ENCODE results near the gene OGA. TPM values are rescaled to one million over a fixed set of nuclear protein-coding genes. Genes with fewer than 3 reads are reported as not detected.
"Not testable (repeated sequence)": the region's sequence is repeated elsewhere in the genome, so short reads cannot be mapped to it uniquely, and the experiment has no call there.

Gene OGA
- total and polyA plus RNA-seq, 4 donors, result 38.7 to 171 (median 112) TPM

DNA sequence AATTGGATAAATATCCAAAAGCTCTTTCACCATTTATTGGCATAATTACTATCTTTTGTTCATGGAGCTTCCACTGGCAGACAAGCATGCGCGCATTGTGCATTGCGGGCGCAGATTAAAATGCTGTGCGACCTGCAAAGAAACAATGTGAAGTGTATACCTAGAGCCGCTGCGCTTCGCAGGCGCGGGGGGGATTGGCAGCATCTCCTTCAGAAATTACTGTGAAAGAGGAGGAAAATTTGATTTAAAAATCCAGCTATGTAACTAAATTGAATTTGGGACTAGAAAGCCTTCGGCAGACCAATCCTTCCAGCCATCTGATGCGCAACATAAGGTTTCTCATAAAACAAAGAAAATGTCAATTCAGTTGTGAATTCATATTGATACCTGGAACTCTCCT is 24.7 kb downstream of the OGA start:
- H3K4me3 ChIP-seq (ENCODE audit: low read length in 2 of 2), result no peak overlapping the region
- no peaks in the 10 kb centered on the region for H3K4me1 ChIP-seq (ENCODE audit: control insufficient read depth in 1 of 2, insufficient read depth in 2 of 2, low read length in 2 of 2)
- peaks cover 11 to 12% of the 10 kb centered on the region in 2 donors for H3K36me3 ChIP-seq (ENCODE audit: control insufficient read depth in 1 of 2, insufficient read depth in 2 of 2, low read length in 1 of 2)
- peak in 1 of 2 donors; percentile 61 for DNase-seq
- H3K9me3 ChIP-seq (ENCODE audit: control insufficient read depth, low read length), result no peaks in the 10 kb centered on the region
- H3K27ac ChIP-seq (ENCODE audit: low read depth in 1 of 2, low read length in 2 of 2), result no peak overlapping the region
- intact Hi-C loops (cut with DNase I), result no loop called here
- WGBS, 2 donors, result 95 to 96% methylated on average over 12 of the region's 12 CpGs
- no peaks in the 10 kb centered on the region for H3K27me3 ChIP-seq (ENCODE audit: control insufficient read depth in 1 of 2, insufficient read depth in 2 of 2, low read length in 1 of 2)
- ATAC-seq (ENCODE audit: low FRiP score), result no peak

DNA sequence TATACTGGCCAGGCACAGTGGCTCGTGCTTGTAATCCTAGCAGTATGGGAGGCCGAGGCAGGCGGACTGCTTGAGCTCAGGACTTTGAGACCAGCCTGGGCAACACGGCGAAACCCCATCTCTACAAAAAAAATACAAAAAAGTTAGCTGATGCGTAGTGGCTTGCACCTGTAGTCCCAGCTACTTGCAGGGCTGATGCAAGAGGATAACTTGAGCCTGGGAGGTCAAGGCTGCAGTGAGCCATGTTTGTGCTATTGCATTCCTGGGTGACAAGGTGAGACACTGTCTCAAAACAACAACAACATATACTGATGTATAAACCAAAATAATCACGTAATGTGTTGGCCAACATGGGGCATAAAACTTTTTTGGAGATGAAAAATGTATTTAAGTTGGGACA is 28.6 kb downstream of the OGA start:
- ATAC-seq (ENCODE audit: low FRiP score) (no peak), DNase-seq (no peak)
- 87 to 88% methylated on average over 7 of the region's 7 CpGs for WGBS, 2 donors
- no peak overlapping the region for H3K4me3 ChIP-seq (ENCODE audit: low read length in 2 of 2)
- intact Hi-C loops (cut with DNase I), result no loop called here
- no peaks in the 10 kb centered on the region for H3K4me1 ChIP-seq (ENCODE audit: control insufficient read depth in 1 of 2, insufficient read depth in 2 of 2, low read length in 2 of 2)
- H3K36me3 ChIP-seq (ENCODE audit: control insufficient read depth in 1 of 2, insufficient read depth in 2 of 2, low read length in 1 of 2), result peaks cover 9 to 10% of the 10 kb centered on the region in 2 donors
- no peak overlapping the region for H3K27ac ChIP-seq (ENCODE audit: low read depth in 1 of 2, low read length in 2 of 2)
- H3K27me3 ChIP-seq (ENCODE audit: control insufficient read depth in 1 of 2, insufficient read depth in 2 of 2, low read length in 1 of 2), result no peaks in the 10 kb centered on the region
- H3K9me3 ChIP-seq (ENCODE audit: control insufficient read depth, low read length), result no peaks in the 10 kb centered on the region

GRCh38 chr10:101789231-101789630 is 29.0 kb downstream of the OGA start:
- H3K9me3 ChIP-seq (ENCODE audit: control insufficient read depth, low read length); H3K4me3 ChIP-seq (ENCODE audit: low read length in 2 of 2); DNase-seq; H3K27ac ChIP-seq (ENCODE audit: low read depth in 1 of 2, low read length in 2 of 2); intact Hi-C loops (cut with DNase I); H3K27me3 ChIP-seq (ENCODE audit: control insufficient read depth in 1 of 2, insufficient read depth in 2 of 2, low read length in 1 of 2); ATAC-seq (ENCODE audit: low FRiP score); H3K4me1 ChIP-seq (ENCODE audit: control insufficient read depth in 1 of 2, insufficient read depth in 2 of 2, low read length in 2 of 2): not testable (repeated sequence)
- WGBS, 2 donors, result 87 to 88% methylated on average over 9 of the region's 9 CpGs
- H3K36me3 ChIP-seq (ENCODE audit: control insufficient read depth in 1 of 2, insufficient read depth in 2 of 2, low read length in 1 of 2), result peaks cover 9 to 10% of the 10 kb centered on the region in 2 donors

DNA sequence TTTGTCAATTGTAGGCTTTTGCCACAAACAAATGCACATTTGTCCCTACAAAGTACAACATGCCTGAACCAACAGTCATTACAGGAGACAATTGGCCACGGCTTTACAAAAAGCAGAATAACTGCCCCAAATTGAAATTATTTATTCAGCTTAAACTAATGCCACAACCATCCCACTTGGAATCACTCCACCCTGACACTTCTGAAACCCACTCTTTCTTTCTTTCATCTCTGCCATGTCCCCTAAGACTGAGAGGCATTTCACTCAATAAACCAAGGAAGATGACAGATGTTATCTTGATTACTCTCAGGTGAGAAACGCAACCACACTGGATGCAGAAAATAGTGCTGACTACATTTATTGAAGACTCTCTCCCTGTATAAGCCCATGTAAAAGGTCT is 32.4 kb downstream of the OGA start:
- Histone ChIP-seq H3K4me1 (ENCODE audit: control insufficient read depth in 1 of 2, insufficient read depth in 2 of 2, low read length in 2 of 2) (no peaks in the 10 kb centered on the region), H3K27ac (ENCODE audit: low read depth in 1 of 2, low read length in 2 of 2) (no peak overlapping the region), H3K4me3 (ENCODE audit: low read length in 2 of 2) (no peak overlapping the region), H3K9me3 (ENCODE audit: control insufficient read depth, low read length) (no peaks in the 10 kb centered on the region), H3K36me3 (ENCODE audit: control insufficient read depth in 1 of 2, insufficient read depth in 2 of 2, low read length in 1 of 2) (peaks cover 6 to 7% of the 10 kb centered on the region in 2 donors), H3K27me3 (ENCODE audit: control insufficient read depth in 1 of 2, insufficient read depth in 2 of 2, low read length in 1 of 2) (no peaks in the 10 kb centered on the region)
- intact Hi-C loops (cut with DNase I), result no loop called here
- WGBS, 2 donors, result 76 to 77% methylated on average over 2 of the region's 2 CpGs
- ATAC-seq (ENCODE audit: low FRiP score) (no peak), DNase-seq (no peak)

- Histone ChIP-seq H3K27ac (ENCODE audit: low read depth in 1 of 2, low read length in 2 of 2) (no peak overlapping the region), H3K4me3 (ENCODE audit: low read length in 2 of 2) (no peak overlapping the region), H3K9me3 (ENCODE audit: control insufficient read depth, low read length) (no peaks in the 10 kb centered on the region), H3K36me3 (ENCODE audit: control insufficient read depth in 1 of 2, insufficient read depth in 2 of 2, low read length in 1 of 2) (peaks cover 6 to 7% of the 10 kb centered on the region in 2 donors), H3K27me3 (ENCODE audit: control insufficient read depth in 1 of 2, insufficient read depth in 2 of 2, low read length in 1 of 2) (no peaks in the 10 kb centered on the region), H3K4me1 (ENCODE audit: control insufficient read depth in 1 of 2, insufficient read depth in 2 of 2, low read length in 2 of 2) (no peaks in the 10 kb centered on the region)
- ATAC-seq (ENCODE audit: low FRiP score) (no peak), DNase-seq (no peak)
- WGBS, 2 donors, result 68 to 76% methylated on average over 2 of the region's 2 CpGs
- intact Hi-C loops (cut with DNase I), result loop anchor here (5.0 kb wide), 3 partner anchors 182 to 567 kb away; no protein-coding TSS in a partner anchor
Observed at GRCh38 chr10:101784558-101784957, 33.7 kb downstream of the OGA start.

DNA sequence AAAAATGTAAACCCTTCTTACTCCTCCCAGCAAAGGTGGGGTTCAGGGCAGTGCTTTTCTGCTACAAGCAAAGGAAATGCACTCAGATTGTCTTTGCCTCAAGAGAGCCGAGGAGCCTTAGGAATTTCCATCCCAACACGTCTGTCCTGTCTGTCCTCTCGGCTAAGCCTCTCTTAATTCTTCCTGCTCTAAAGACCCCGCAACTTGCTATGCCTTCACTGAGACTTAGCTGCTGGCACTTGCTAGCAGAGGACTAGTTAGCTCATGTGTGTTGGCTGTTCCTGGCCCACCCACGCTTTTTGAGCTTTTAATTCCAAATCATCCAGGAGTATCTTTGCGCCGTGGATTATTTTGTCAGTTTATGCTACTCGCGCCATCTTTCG is 34.5 kb downstream of the OGA start:
- no peaks in the 10 kb centered on the region for H3K9me3 ChIP-seq (ENCODE audit: control insufficient read depth, low read length)
- peak in 1 of 2 donors; percentile 8 for DNase-seq
- no peaks in the 10 kb centered on the region for H3K4me1 ChIP-seq (ENCODE audit: control insufficient read depth in 1 of 2, insufficient read depth in 2 of 2, low read length in 2 of 2)
- peak overlapping the region; percentile 43 to 49 for H3K4me3 ChIP-seq (ENCODE audit: low read length in 2 of 2)
- intact Hi-C loops (cut with DNase I), result loop anchor here (5.0 kb wide), 3 partner anchors 181 to 566 kb away; no protein-coding TSS in a partner anchor
- ATAC-seq (ENCODE audit: low FRiP score), result no peak
- WGBS, 2 donors, result 45 to 46% methylated on average over 10 of the region's 10 CpGs
- no peak overlapping the region for H3K27ac ChIP-seq (ENCODE audit: low read depth in 1 of 2, low read length in 2 of 2)
- no peaks in the 10 kb centered on the region for H3K27me3 ChIP-seq (ENCODE audit: control insufficient read depth in 1 of 2, insufficient read depth in 2 of 2, low read length in 1 of 2)
- peaks cover 4 to 7% of the 10 kb centered on the region in 2 donors for H3K36me3 ChIP-seq (ENCODE audit: control insufficient read depth in 1 of 2, insufficient read depth in 2 of 2, low read length in 1 of 2)

- peak; percentile 75 for ATAC-seq (ENCODE audit: low FRiP score)
- WGBS, 2 donors, result 1 to 2% methylated on average over 54 to 57 of the region's 57 CpGs
- Histone ChIP-seq H3K4me3 (ENCODE audit: low read length in 2 of 2) (peak within 1 kb of the TSS; percentile 43 to 49), H3K36me3 (ENCODE audit: control insufficient read depth in 1 of 2, insufficient read depth in 2 of 2, low read length in 1 of 2) (peaks cover 4 to 7% of the 10 kb centered on the region in 2 donors), H3K9me3 (ENCODE audit: control insufficient read depth, low read length) (no peaks in the 10 kb centered on the region), H3K27me3 (ENCODE audit: control insufficient read depth in 1 of 2, insufficient read depth in 2 of 2, low read length in 1 of 2) (no peaks in the 10 kb centered on the region), H3K4me1 (ENCODE audit: control insufficient read depth in 1 of 2, insufficient read depth in 2 of 2, low read length in 2 of 2) (no peaks in the 10 kb centered on the region), H3K27ac (ENCODE audit: low read depth in 1 of 2, low read length in 2 of 2) (no peak within 1 kb of the TSS)
- intact Hi-C loops (cut with DNase I), result loop anchor here (5.0 kb wide), 3 partner anchors 181 to 566 kb away; no protein-coding TSS in a partner anchor
- DNase-seq, result peak; percentile 89 to 94
Observed at GRCh38 chr10:101782811-101783735, 35.2 kb downstream of the OGA start, which contains the start of gene NPM3. Gene NPM3, minus strand, starts transcription at chr10:101783446. Its CDS starts 56 bp downstream, at chr10:101783390.

DNA sequence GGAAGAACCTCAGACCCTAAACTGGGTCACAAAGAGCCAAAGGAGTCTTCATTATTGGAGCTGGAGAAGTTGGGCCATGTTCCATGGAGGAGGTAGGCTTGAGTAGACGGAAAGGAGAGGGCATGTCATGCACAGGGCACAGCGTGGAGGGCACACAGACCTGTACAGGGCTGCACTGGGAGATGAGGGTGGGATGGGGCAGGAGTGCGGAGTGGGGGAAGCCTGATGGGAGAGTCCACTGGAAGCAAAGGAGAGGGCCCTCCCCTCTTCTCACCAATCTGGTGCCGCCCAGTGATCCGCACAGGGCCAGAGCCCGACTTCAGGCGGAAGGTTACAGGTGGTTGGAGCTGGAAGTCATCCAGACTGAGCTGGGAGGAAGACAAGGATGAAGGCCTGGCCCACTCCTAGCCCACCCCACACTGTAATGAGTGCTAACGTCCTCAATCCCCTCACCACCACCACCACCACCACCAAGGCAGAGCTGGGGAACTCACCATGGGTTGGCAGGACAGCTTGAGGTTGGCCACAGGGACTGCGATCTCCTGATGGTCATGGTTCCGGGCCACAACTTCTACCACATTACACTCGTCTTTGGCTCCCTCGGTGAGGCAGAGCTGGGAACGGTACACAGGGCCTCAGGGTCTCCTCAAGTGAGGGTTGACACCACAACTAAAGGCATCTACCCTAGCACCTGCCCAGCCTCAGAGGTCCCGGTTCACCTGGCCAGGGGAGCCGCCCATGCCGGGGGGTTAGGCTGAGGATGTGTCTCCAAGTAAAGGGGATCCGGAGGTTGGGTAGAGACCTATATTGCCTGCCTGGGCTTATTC is 36.0 kb downstream of the OGA start:
- Histone ChIP-seq H3K27me3 (ENCODE audit: control insufficient read depth in 1 of 2, insufficient read depth in 2 of 2, low read length in 1 of 2) (no peaks in the 10 kb centered on the region), H3K9me3 (ENCODE audit: control insufficient read depth, low read length) (no peaks in the 10 kb centered on the region), H3K4me3 (ENCODE audit: low read length in 2 of 2) (no peak overlapping the region), H3K27ac (ENCODE audit: low read depth in 1 of 2, low read length in 2 of 2) (no peak overlapping the region), H3K36me3 (ENCODE audit: control insufficient read depth in 1 of 2, insufficient read depth in 2 of 2, low read length in 1 of 2) (peaks cover 4 to 7% of the 10 kb centered on the region in 2 donors), H3K4me1 (ENCODE audit: control insufficient read depth in 1 of 2, insufficient read depth in 2 of 2, low read length in 2 of 2) (no peaks in the 10 kb centered on the region)
- WGBS, 2 donors, result 54 to 55% methylated on average over 17 of the region's 17 CpGs
- intact Hi-C loops (cut with DNase I), result loop anchor here (2.0 to 5.0 kb wide), 4 partner anchors 179 to 565 kb away; no protein-coding TSS in a partner anchor
- ATAC-seq (ENCODE audit: low FRiP score) (no peak), DNase-seq (peak in 1 of 2 donors; percentile 65)

Measured in aorta (tissue), 5 donors.